Erythroblast (primary cell): ENCODE results near the gene ADRB1.

Experiments used
- GATA1 ChIP-seq: IDR thresholded peaks from 2 replicates; pipeline ENCODE4 v1.6.1; 2011; ENCODE audit warnings: low read depth, mild to moderate bottlenecking, control low read depth, low read length, moderate library complexity
- POLR2A ChIP-seq: IDR thresholded peaks from 2 replicates; pipeline ENCODE4 v1.6.1; 2011; ENCODE audit warnings: mild to moderate bottlenecking, low read length

DNA sequence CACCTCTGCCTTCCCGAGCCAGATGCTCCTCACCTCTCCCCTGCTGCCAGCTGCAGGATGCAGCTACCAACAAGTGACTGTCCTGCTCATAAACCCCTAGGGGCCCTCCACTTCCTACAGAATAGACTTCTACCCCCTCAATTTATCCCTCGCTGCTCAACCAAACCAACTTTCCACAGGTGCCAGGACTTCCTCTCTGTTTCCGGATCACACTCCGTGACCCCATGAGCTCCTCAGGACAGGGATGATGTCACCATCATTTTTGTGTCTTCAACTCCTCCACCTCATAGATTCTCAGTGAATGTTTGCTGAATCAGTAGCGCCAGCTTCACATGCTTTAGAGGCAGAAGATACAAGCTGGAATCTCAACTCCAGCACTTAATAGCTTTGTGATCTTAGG is 25.8 kb upstream of the ADRB1 start:
- TF ChIP-seq POLR2A (no peak), GATA1 (no peak)
